VCaP (cell line): Measurements from ENCODE around the gene SLC4A2.

Experiments used
- H3K27ac ChIP-seq: fragments of 450-650 bp; 2 replicates; pipeline ENCODE4 v1.5.1; 2017
- TF ChIP-seq, protein P1 (sequence below): fragments of 450-650 bp; conservative IDR thresholded peaks from 2 replicates; pipeline ENCODE4 v1.5.1; 2017; ENCODE audit warnings: mild to moderate bottlenecking, moderate library complexity

SLC4A2 gene

DNA sequence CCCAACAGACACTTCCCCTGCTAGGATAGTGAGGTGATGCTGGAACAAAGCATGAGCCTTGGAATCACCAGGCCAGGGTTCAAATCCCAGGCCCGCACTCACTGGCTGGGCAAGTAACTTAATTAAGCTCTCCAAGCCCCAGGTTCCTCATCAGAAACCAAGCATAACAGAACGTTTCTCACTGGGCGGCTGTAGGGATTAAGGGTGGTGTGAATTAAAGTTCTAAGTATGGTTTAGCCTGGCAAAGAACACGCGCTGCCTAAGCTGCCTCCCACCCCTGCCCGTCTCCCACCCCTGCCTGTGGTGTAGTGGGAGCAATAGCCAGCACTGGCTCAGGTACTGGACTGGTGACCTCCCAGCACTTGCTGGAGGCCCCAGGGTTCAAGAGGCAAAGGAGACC lies 5.6 kb downstream of the SLC4A2 start:
- TF ChIP-seq, protein P1, sequence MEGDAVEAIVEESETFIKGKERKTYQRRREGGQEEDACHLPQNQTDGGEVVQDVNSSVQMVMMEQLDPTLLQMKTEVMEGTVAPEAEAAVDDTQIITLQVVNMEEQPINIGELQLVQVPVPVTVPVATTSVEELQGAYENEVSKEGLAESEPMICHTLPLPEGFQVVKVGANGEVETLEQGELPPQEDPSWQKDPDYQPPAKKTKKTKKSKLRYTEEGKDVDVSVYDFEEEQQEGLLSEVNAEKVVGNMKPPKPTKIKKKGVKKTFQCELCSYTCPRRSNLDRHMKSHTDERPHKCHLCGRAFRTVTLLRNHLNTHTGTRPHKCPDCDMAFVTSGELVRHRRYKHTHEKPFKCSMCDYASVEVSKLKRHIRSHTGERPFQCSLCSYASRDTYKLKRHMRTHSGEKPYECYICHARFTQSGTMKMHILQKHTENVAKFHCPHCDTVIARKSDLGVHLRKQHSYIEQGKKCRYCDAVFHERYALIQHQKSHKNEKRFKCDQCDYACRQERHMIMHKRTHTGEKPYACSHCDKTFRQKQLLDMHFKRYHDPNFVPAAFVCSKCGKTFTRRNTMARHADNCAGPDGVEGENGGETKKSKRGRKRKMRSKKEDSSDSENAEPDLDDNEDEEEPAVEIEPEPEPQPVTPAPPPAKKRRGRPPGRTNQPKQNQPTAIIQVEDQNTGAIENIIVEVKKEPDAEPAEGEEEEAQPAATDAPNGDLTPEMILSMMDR = no peak
- no peak overlapping the region for H3K27ac ChIP-seq

DNA sequence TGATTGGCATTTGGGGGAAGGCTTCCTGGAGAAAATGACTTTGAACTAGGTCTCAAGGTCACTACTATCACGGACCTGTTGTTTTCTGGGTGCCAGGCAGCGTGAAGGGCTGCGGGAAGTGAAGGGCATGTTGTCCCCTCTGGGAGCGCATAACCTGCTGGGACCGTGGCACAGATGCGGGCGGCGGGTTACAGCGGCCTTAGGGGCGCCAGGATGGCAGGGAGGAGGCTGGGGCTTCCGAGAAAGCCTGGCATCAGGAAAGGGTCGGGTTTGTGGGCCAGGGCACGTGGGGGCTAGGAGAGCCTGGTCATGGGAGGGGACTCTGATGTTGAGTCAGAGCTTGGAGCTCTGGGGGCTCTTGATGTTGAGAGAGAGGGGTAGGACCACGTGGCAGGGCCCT lies 6.1 kb downstream of the SLC4A2 start:
- TF ChIP-seq, protein P1 = no peak

GRCh38 chr7:151066273-151066974 lies 7.0 kb downstream of the SLC4A2 start:
- TF ChIP-seq, protein P1 = no peak
- no peak overlapping the region for H3K27ac ChIP-seq

More for the DNA sequence above, 6.1 kb downstream of the SLC4A2 start:
- no peak overlapping the region for H3K27ac ChIP-seq

GRCh38 chr7:151068069-151068773 lies 8.8 kb downstream of the SLC4A2 start:
- no peak overlapping the region for H3K27ac ChIP-seq
- TF ChIP-seq, protein P1 = no peak

- TF ChIP-seq, protein P1 = no peak
- H3K27ac ChIP-seq = no peak overlapping the region
Observed at GRCh38 chr7:151069841-151070573, 10.6 kb downstream of the SLC4A2 start.

GRCh38 chr7:151070574-151070960 lies 11.2 kb downstream of the SLC4A2 start:
- TF ChIP-seq, protein P1 = no peak
- H3K27ac ChIP-seq = no peak overlapping the region
